K562 (cell line): ENCODE results near the gene GPS2. TPM values are rescaled to one million over a fixed set of nuclear protein-coding genes. Genes with fewer than 3 reads are reported as not detected.

Source experiments
- STAT6 ChIP-seq: sonication (generic); formaldehyde crosslinking; IDR thresholded peaks from 2 replicates; pipeline ENCODE4 v1.8.1; 2023; ENCODE audit warnings: mild to moderate bottlenecking, missing genetic modification reagents
- YBX1 ChIP-seq: fragments of 450-650 bp; IDR thresholded peaks from 2 replicates; pipeline ENCODE4 v1.7.1; 2016; ENCODE audit warnings: mild to moderate bottlenecking
- ZSCAN32 ChIP-seq: fragments of 450-650 bp; formaldehyde crosslinking; IDR thresholded peaks from 2 replicates; pipeline ENCODE4 v1.4.0; 2020; ENCODE audit warnings: mild to moderate bottlenecking, moderate library complexity
- polyA plus RNA-seq, 8 experiments: library from polyadenylated mRNA; depleted of rRNA in 4 of 8; stranded (reverse) in 5 of 8; unstranded in 3 of 8; fragments of >200 nt; fragmentation: Nextera tagmentation in 2 of 8; fragmentation: Illumina TruSeq in 1 of 8; extraction: Ambion mirVana in 2 of 8; extraction: Trizol in 1 of 8; gene quantifications; 2 replicates each; pipeline versions ENCODE4 v1.2.1 to v1.2.3, GENCODE V29; 2011 to 2014; ENCODE audit warnings: inconsistent platforms in 1 of 8, missing spikeins in 1 of 8
- total RNA-seq, 7 experiments: library from RNA; depleted of rRNA in 6 of 7; stranded (reverse); fragments of >200 nt in 6 of 7; fragmentation: Illumina TruSeq in 2 of 7; extraction: Trizol in 2 of 7; gene quantifications; 2 replicates each; pipeline versions ENCODE4 v1.2.1 to v1.2.3, GENCODE V29; 2011 to 2021; ENCODE audit warnings: low replicate concordance in 1 of 7
- TF ChIP-seq, protein P1 (sequence below): fragments of 200-600 bp; sonication (generic); IDR thresholded peaks from one replicate; pipeline ENCODE4 v1.6.1; 2012; ENCODE audit warnings: mild to moderate bottlenecking, low read depth, low read length, inconsistent platforms
- TF ChIP-seq, protein P2 (sequence below): sonication (generic); formaldehyde crosslinking; IDR thresholded peaks from 2 replicates; pipeline ENCODE4 v1.8.0; 2022; ENCODE audit warnings: mild to moderate bottlenecking, missing genetic modification reagents
- TF ChIP-seq, protein P3 (sequence below): sonication (generic); formaldehyde crosslinking; IDR thresholded peaks from 2 replicates; pipeline ENCODE4 v1.8.1; 2023; ENCODE audit warnings: mild to moderate bottlenecking, missing genetic modification reagents, moderate library complexity
- TF ChIP-seq, protein P4 (sequence below): fragments of 250-450 bp; sonication (Bioruptor Pico); IDR thresholded peaks from 2 replicates; pipeline ENCODE4 v1.4.0; 2020; ENCODE audit warnings: mild to moderate bottlenecking, moderate library complexity, borderline replicate concordance

GPS2 gene
- total and polyA plus RNA-seq, 9 of the 15 experiments (the other 6 are each of a cell fraction or from before 2014, with no cell fraction given): 18.3 to 75.7 (median 37.0) TPM

GRCh38 chr17:7306911-7307685 lies 8.1 kb downstream of the GPS2 start, which contains the start of gene EIF5A (continued):
- TF ChIP-seq, protein P1, sequence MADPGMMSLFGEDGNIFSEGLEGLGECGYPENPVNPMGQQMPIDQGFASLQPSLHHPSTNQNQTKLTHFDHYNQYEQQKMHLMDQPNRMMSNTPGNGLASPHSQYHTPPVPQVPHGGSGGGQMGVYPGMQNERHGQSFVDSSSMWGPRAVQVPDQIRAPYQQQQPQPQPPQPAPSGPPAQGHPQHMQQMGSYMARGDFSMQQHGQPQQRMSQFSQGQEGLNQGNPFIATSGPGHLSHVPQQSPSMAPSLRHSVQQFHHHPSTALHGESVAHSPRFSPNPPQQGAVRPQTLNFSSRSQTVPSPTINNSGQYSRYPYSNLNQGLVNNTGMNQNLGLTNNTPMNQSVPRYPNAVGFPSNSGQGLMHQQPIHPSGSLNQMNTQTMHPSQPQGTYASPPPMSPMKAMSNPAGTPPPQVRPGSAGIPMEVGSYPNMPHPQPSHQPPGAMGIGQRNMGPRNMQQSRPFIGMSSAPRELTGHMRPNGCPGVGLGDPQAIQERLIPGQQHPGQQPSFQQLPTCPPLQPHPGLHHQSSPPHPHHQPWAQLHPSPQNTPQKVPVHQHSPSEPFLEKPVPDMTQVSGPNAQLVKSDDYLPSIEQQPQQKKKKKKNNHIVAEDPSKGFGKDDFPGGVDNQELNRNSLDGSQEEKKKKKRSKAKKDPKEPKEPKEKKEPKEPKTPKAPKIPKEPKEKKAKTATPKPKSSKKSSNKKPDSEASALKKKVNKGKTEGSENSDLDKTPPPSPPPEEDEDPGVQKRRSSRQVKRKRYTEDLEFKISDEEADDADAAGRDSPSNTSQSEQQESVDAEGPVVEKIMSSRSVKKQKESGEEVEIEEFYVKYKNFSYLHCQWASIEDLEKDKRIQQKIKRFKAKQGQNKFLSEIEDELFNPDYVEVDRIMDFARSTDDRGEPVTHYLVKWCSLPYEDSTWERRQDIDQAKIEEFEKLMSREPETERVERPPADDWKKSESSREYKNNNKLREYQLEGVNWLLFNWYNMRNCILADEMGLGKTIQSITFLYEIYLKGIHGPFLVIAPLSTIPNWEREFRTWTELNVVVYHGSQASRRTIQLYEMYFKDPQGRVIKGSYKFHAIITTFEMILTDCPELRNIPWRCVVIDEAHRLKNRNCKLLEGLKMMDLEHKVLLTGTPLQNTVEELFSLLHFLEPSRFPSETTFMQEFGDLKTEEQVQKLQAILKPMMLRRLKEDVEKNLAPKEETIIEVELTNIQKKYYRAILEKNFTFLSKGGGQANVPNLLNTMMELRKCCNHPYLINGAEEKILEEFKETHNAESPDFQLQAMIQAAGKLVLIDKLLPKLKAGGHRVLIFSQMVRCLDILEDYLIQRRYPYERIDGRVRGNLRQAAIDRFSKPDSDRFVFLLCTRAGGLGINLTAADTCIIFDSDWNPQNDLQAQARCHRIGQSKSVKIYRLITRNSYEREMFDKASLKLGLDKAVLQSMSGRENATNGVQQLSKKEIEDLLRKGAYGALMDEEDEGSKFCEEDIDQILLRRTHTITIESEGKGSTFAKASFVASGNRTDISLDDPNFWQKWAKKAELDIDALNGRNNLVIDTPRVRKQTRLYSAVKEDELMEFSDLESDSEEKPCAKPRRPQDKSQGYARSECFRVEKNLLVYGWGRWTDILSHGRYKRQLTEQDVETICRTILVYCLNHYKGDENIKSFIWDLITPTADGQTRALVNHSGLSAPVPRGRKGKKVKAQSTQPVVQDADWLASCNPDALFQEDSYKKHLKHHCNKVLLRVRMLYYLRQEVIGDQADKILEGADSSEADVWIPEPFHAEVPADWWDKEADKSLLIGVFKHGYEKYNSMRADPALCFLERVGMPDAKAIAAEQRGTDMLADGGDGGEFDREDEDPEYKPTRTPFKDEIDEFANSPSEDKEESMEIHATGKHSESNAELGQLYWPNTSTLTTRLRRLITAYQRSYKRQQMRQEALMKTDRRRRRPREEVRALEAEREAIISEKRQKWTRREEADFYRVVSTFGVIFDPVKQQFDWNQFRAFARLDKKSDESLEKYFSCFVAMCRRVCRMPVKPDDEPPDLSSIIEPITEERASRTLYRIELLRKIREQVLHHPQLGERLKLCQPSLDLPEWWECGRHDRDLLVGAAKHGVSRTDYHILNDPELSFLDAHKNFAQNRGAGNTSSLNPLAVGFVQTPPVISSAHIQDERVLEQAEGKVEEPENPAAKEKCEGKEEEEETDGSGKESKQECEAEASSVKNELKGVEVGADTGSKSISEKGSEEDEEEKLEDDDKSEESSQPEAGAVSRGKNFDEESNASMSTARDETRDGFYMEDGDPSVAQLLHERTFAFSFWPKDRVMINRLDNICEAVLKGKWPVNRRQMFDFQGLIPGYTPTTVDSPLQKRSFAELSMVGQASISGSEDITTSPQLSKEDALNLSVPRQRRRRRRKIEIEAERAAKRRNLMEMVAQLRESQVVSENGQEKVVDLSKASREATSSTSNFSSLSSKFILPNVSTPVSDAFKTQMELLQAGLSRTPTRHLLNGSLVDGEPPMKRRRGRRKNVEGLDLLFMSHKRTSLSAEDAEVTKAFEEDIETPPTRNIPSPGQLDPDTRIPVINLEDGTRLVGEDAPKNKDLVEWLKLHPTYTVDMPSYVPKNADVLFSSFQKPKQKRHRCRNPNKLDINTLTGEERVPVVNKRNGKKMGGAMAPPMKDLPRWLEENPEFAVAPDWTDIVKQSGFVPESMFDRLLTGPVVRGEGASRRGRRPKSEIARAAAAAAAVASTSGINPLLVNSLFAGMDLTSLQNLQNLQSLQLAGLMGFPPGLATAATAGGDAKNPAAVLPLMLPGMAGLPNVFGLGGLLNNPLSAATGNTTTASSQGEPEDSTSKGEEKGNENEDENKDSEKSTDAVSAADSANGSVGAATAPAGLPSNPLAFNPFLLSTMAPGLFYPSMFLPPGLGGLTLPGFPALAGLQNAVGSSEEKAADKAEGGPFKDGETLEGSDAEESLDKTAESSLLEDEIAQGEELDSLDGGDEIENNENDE: no peak
- TF ChIP-seq ZSCAN32 (CRISPR knock-in tag): no peak
- TF ChIP-seq YBX1: no peak
- TF ChIP-seq, protein P2, sequence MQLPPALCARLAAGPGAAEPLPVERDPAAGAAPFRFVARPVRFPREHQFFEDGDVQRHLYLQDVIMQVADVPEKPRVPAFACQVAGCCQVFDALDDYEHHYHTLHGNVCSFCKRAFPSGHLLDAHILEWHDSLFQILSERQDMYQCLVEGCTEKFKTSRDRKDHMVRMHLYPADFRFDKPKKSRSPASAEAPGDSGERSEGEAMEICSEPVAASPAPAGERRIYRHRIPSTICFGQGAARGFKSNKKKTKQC (CRISPR knock-in tag): no peak; the same call in 1 of the 2 replicates
- TF ChIP-seq STAT6 (CRISPR knock-in tag): no peak
- TF ChIP-seq, protein P3, sequence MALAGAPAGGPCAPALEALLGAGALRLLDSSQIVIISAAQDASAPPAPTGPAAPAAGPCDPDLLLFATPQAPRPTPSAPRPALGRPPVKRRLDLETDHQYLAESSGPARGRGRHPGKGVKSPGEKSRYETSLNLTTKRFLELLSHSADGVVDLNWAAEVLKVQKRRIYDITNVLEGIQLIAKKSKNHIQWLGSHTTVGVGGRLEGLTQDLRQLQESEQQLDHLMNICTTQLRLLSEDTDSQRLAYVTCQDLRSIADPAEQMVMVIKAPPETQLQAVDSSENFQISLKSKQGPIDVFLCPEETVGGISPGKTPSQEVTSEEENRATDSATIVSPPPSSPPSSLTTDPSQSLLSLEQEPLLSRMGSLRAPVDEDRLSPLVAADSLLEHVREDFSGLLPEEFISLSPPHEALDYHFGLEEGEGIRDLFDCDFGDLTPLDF (CRISPR knock-in tag): no peak
- TF ChIP-seq, protein P4, sequence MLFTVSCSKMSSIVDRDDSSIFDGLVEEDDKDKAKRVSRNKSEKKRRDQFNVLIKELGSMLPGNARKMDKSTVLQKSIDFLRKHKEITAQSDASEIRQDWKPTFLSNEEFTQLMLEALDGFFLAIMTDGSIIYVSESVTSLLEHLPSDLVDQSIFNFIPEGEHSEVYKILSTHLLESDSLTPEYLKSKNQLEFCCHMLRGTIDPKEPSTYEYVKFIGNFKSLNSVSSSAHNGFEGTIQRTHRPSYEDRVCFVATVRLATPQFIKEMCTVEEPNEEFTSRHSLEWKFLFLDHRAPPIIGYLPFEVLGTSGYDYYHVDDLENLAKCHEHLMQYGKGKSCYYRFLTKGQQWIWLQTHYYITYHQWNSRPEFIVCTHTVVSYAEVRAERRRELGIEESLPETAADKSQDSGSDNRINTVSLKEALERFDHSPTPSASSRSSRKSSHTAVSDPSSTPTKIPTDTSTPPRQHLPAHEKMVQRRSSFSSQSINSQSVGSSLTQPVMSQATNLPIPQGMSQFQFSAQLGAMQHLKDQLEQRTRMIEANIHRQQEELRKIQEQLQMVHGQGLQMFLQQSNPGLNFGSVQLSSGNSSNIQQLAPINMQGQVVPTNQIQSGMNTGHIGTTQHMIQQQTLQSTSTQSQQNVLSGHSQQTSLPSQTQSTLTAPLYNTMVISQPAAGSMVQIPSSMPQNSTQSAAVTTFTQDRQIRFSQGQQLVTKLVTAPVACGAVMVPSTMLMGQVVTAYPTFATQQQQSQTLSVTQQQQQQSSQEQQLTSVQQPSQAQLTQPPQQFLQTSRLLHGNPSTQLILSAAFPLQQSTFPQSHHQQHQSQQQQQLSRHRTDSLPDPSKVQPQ (CRISPR knock-in tag): no peak
